Peyer's patch (tissue), 4 donors: ENCODE results near the gene STON1.

Source experiments
- CTCF ChIP-seq, 6 experiments: fragments of 450-650 bp in 4 of 6; fragments of 200-600 bp in 2 of 6; sonication (generic) in 1 of 6; IDR thresholded peaks; one replicate each; pipeline ENCODE4 v1.5.1; 2017 to 2019; ENCODE audit warnings: antibody characterized with exemption in 6 of 6, mild to moderate bottlenecking in 3 of 6, moderate library complexity in 1 of 6
- POLR2A ChIP-seq, 2 donors: fragments of 450-650 bp; IDR thresholded peaks; one replicate each; pipeline ENCODE4 v1.5.1; 2017; ENCODE audit warnings: antibody characterized with exemption in 2 of 2, mild to moderate bottlenecking in 2 of 2, moderate library complexity in 2 of 2

- TF ChIP-seq POLR2A (IDR thresholded peaks at IDR 0.05), result no peak
- TF ChIP-seq CTCF (IDR thresholded peaks at IDR 0.05), result no peak
These were observed 77.5 kb downstream of the STON1 start for GRCh38 chr2:48607307-48608014.
